ENCODE measurements around the gene RAI14.

GRCh38 chr5:34659168-34659567, 3.0 kb downstream of the RAI14 start:
- TF ChIP-seq, protein P1, sequence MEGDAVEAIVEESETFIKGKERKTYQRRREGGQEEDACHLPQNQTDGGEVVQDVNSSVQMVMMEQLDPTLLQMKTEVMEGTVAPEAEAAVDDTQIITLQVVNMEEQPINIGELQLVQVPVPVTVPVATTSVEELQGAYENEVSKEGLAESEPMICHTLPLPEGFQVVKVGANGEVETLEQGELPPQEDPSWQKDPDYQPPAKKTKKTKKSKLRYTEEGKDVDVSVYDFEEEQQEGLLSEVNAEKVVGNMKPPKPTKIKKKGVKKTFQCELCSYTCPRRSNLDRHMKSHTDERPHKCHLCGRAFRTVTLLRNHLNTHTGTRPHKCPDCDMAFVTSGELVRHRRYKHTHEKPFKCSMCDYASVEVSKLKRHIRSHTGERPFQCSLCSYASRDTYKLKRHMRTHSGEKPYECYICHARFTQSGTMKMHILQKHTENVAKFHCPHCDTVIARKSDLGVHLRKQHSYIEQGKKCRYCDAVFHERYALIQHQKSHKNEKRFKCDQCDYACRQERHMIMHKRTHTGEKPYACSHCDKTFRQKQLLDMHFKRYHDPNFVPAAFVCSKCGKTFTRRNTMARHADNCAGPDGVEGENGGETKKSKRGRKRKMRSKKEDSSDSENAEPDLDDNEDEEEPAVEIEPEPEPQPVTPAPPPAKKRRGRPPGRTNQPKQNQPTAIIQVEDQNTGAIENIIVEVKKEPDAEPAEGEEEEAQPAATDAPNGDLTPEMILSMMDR (conservative IDR thresholded peaks at IDR 0.05; ENCODE audit: low read length), result no peak
- no peak for TF ChIP-seq EZH2phosphoT487 (IDR thresholded peaks at IDR 0.05; ENCODE audit: borderline replicate concordance, low read depth, low read length)
